SK-N-DZ (cell line): ENCODE results near the gene NIFK.
A peak's percentile ranks its signal among the peaks of the same experiment; 100 is the strongest.
"Not testable (repeated sequence)": the region's sequence is repeated elsewhere in the genome, so short reads cannot be mapped to it uniquely, and the experiment has no call there.

Experiments
- DNase-seq: peaks from one replicate; pipeline ENCODE4 v3.0.0-alpha.2; 2015; ENCODE audit warnings: low spot score

NIFK gene

DNA sequence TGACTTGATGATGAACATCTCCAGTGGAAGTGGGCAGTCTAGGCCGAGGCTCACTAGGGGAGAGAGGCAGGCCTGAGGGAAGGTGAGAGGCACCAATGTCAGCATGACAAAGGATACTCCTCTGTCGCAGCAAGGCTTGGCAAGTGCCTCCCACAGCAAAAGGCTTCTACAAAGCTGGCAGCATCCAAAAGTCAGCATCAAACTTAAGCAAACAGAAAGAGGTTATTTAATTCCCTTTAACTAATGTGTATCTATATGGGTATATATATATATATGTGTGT is 41.6 kb downstream of the NIFK start:
- no peak for DNase-seq

DNA sequence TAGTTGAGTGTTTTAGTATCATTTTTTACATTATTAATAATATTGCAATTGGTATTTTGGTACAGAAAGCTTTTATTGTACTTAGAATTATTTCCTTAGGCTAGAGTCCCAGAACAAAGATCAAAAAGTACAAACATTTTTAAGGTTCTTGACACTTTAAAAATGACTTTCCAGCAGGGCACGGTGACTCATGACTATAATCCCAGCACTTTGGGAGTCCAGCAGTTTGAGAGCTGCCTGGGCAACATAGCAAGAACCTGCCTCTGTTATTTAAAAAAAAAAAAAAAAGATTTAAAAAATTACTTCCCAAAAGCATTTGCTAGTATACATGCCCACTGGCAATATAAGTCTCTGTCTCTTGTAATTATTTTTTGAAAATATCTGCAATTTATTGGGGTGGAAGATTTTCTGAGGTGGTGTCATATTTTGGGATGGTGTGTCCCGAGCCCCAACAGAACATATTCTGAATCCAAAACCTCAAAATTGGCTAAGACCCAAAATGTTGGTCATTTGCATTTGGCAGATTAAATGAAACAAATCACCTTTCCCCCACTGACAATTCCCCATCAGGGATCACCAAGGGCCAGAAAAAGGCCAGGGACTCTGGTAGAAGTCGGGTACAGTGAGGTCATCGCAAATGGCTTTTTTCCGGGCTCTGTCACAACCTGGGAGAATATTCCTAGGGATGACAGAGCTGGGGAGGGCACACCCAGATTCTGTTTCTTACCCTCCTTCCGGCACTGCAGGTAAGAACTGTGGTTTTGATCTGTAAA is 42.1 kb downstream of the NIFK start:
- DNase-seq, result no peak

DNA sequence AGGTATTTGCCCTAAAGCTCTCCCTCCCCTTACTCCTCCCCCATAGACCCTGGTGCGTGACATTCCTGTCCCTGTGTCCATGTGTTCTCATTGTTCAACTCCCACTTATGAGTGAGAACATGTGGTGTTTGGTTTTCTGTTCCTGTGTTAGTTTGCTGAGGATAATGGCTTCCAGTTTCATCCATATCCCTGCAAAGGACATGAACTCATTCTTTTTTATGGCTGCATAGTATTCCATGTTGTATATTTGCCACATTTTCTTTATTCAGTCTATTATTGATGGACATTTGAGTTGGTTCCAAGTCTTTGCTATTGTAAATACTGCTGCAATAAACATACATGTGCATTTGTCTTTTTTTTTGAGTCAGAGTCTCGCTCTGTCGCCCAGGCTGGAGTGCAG is 46.1 kb downstream of the NIFK start:
- DNase-seq, result not testable (repeated sequence)

DNA sequence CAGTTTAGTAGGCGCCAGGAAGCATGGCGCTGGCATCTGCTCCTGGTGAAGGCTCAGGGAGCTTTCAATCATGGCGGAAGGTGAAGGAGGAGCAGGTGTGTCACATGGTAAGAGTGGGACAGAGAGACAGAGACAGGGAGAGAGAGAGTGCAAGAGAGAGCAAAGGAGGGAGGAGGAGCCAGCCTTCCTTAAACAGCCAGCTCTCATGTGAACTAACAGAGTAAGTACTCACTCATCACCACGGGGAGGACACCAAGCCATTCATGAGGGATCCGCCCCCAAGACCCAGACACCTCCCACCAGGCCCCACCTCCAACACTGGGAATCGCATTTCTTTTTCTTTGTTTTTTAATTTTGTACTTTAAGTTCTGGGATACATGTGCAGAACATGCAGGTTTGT is 46.6 kb downstream of the NIFK start:
- DNase-seq, result no peak

DNA sequence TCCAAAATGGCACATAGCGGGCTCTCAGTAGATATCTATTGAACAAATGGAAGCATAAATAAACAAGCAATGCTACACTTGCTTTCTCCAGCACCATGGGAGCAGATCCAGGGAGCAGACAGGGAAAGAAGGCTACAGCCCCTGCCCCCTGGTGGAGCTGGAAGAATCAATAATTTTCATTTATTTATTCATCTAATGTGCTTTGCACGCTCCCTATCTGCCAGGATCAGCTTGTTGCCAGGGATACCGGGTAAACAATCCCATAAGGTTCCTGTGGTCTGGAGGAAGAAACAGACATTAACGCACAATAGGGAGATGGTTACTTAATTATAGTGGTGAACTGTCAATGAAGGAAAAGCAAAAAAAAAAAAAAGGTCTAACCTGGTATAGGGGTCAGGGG is 47.3 kb downstream of the NIFK start:
- peak; percentile 74 for DNase-seq

DNA sequence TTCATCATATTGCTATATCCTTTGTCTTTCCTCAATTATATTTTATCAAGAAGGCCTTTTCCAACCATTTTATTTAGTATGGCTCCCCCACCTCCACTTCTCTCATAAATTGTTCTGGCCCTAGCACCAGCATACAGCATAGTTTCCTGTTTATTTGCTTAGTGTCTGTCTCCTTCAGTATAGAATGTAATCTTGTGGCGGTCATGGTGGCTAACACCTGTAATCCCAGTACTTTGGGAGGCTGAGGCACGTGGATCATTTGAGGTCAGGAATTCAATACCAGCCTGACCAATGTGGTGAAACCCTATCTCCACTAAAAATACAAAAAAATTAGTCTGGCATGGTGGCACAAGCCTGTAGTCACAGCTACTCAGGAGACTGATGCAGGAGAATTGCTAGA is 47.9 kb downstream of the NIFK start:
- no peak for DNase-seq

DNA sequence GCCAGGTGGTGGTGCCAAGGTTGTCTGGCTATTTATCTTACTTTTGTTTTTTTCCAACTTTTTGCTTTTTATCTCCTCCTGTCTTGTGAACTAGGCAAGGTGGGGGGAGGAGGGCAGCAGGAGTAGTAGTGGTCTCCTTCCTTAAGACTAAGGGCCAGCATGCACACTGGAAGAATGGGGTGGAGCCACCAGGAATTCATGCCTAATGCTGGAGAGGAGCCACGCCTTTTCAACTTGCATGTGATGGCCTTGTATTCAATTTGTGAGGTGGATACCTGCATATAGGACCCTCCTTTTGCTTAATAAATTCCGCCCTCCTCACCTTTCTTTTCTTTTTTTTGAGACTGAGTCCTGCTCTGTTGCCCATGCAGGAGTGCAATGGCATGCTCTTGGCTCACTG is 49.8 kb downstream of the NIFK start:
- DNase-seq, result no peak

DNA sequence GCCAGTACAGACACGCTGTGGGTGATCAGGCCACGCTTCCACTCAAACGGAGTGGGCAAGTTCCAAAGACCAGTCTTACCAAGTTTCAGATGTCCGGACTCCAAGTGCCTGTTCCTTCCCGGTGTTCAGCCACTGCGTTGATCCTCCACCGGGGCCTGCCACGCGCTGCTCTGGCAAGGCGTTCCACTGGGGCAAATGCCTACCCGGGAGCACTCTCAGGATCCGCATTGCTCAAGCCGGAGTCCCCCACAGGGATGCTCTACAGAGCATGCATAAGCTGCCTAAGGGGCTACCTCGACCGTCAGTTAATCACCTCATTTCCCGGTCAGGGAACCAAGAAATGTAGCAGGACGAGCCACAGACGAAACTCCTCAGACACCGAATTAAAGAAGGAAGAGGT is 50.5 kb downstream of the NIFK start:
- no peak for DNase-seq

DNA sequence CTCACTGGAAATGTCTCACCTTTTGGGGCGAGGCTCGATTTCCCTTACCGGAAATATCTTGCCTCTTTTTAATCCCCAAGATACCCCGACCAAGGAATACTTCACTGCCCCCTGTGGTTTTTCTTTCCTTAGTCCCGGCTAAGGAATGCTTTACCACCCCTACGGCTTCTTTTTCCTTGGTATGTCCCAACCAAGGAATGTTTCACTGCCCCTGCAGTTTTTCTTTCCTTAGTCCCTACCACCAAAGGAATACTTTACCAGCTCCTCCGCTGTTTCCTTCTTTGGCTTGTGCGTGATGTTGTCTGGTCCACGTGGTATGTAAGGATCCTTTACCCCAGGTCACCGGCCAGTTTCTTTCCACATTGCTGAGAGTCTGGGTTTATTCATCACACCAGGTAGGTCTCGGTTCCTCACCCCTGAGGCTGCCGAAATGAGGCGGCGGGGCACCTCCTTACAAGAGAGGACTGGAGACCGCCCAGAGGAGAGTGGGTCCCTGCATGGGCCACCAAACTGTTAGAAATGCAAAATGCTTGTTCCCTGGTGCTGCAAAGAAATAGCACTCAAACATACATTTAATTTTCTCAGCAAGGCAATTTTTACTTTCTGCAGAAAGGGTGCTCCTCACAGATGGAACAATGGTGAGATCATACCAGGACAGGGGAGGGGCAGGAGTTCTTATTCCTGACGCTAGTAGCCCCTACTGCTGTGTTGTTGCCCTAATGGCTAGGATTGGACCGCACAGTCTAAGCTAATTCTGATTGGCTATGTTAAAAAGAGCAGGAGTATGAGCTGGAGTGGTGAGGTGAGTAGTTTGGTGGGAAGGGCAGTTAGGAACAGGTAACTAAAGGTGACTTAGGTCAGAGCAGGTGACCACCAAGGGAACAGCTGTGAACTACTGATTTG is 54.0 kb downstream of the NIFK start:
- no peak for DNase-seq

DNA sequence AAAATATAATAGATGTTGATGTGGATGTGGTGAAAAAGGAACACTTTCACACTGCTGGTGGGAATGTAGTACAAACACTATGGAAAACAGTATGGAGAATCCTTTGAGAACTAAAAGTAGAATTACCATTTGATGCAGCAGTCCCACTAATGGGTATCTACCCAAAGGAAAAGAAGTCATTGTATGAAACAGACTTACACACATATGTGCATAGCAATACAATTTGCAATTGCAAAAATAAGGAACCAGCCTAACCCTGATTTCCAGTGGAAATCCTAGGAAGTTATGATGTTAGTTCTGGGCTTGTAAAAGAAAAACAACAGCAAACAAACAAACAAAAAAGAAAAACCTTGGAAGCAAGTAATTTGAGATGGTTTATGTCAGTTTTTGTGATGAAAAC is 58.8 kb downstream of the NIFK start:
- DNase-seq, result no peak
